Caco-2 (cell line): Measurements from ENCODE around the gene PKD2L1. TPM values are rescaled to one million over a fixed set of nuclear protein-coding genes. Genes with fewer than 3 reads are reported as not detected.
"Not testable (repeated sequence)": the region's sequence is repeated elsewhere in the genome, so short reads cannot be mapped to it uniquely, and the experiment has no call there.

ENCODE experiments used
- BruUV-seq: library from RNA; stranded (reverse); fragments of 400-500 nt; replicated peaks from 2 replicates; lab custom pipeline; 2021; lab: Mats Ljungman, UMichigan
- CTCF ChIA-PET: fragments of 300-600 bp; sonication (Branson Sonifier 250); formaldehyde crosslinking; loops from one replicate; lab custom pipeline; 2022; ENCODE audit warnings: antibody characterized with exemption; lab: Charles Lee
- POLR2A ChIA-PET: fragments of 300-600 bp; sonication (Branson Sonifier 250); formaldehyde crosslinking; loops from one replicate; lab custom pipeline; 2022; ENCODE audit warnings: antibody characterized with exemption; lab: Charles Lee
- DNase-seq, 2 experiments: peaks; one replicate each; pipeline versions ENCODE4 v3.0.0 to v3.0.0-alpha.2; 2020 to 2022
- H3K27me3 ChIP-seq: replicated peaks from 2 replicates; pipeline ENCODE4 v1.6.0; 2011; ENCODE audit warnings: low read length; ENCODE audit not compliant: control insufficient read depth, insufficient read depth
- H3K36me3 ChIP-seq: 2 replicates; pipeline ENCODE4 v1.5.1; 2011; ENCODE audit warnings: low read length; ENCODE audit not compliant: control insufficient read depth, insufficient read depth
- H3K4me1 ChIP-seq: fragments of 250-450 bp; sonication (Bioruptor Pico); 2 replicates; pipeline ENCODE4 v1.5.1; 2020; ENCODE audit warnings: mild to moderate bottlenecking
- H3K4me3 ChIP-seq: 2 replicates; pipeline ENCODE4 v1.5.1; 2011; ENCODE audit warnings: low read depth, mild to moderate bottlenecking, control low read depth, low read length
- H3K9me3 ChIP-seq: fragments of 250-450 bp; sonication (Bioruptor Pico); 2 replicates; pipeline ENCODE4 v1.5.1; 2020; ENCODE audit warnings: mild to moderate bottlenecking, moderate library complexity
- H3K27ac Mint-ChIP-seq: one replicate; pipeline ENCODE4 v1.8.0; 2022; ENCODE audit warnings: mixed read lengths; ENCODE audit not compliant: unreplicated experiment
- H3K27me3 Mint-ChIP-seq: one replicate; pipeline ENCODE4 v1.8.0; 2022; ENCODE audit warnings: mixed read lengths; ENCODE audit not compliant: insufficient read depth, unreplicated experiment
- H3K36me3 Mint-ChIP-seq: one replicate; pipeline ENCODE4 v1.8.0; 2022; ENCODE audit warnings: mild to moderate bottlenecking, mixed read lengths; ENCODE audit not compliant: insufficient read depth, unreplicated experiment
- H3K4me1 Mint-ChIP-seq: one replicate; pipeline ENCODE4 v1.8.0; 2022; ENCODE audit warnings: low read depth, mixed read lengths; ENCODE audit not compliant: unreplicated experiment
- H3K4me3 Mint-ChIP-seq: one replicate; pipeline ENCODE4 v1.8.0; 2022; ENCODE audit warnings: mild to moderate bottlenecking, moderate library complexity, mixed read lengths; ENCODE audit not compliant: unreplicated experiment
- H3K9me3 Mint-ChIP-seq: one replicate; pipeline ENCODE4 v1.8.0; 2022; ENCODE audit warnings: mixed read lengths; ENCODE audit not compliant: unreplicated experiment
- CTCF ChIP-seq, 2 experiments: fragments of 200-600 bp in 1 of 2; IDR thresholded peaks; 1 replicate in 1 of 2; 2 replicates in 1 of 2; pipeline versions ENCODE4 v1.5.1 to v1.8.0; 2011 to 2022; ENCODE audit warnings: antibody characterized with exemption in 1 of 2, control low read depth in 1 of 2, inconsistent platforms in 1 of 2, low read depth in 1 of 2, low read length in 1 of 2, mild to moderate bottlenecking in 1 of 2, moderate library complexity in 1 of 2; ENCODE audit not compliant: insufficient read depth in 1 of 2, severe bottlenecking in 1 of 2, unreplicated experiment in 1 of 2
- intact Hi-C: fragments of 100-400 bp; cut with micrococcal nuclease; formaldehyde crosslinking; loops from one replicate; pipeline ENCODE4 v1.10.0; 2022; ENCODE audit not compliant: unreplicated experiment
- total RNA-seq: library from RNA; stranded (reverse); gene quantifications from 2 replicates; pipeline ENCODE4 v1.2.3, GENCODE V29; 2022

PKD2L1 gene
- total RNA-seq, 1 experiment from 2014 or later = not detected

DNA sequence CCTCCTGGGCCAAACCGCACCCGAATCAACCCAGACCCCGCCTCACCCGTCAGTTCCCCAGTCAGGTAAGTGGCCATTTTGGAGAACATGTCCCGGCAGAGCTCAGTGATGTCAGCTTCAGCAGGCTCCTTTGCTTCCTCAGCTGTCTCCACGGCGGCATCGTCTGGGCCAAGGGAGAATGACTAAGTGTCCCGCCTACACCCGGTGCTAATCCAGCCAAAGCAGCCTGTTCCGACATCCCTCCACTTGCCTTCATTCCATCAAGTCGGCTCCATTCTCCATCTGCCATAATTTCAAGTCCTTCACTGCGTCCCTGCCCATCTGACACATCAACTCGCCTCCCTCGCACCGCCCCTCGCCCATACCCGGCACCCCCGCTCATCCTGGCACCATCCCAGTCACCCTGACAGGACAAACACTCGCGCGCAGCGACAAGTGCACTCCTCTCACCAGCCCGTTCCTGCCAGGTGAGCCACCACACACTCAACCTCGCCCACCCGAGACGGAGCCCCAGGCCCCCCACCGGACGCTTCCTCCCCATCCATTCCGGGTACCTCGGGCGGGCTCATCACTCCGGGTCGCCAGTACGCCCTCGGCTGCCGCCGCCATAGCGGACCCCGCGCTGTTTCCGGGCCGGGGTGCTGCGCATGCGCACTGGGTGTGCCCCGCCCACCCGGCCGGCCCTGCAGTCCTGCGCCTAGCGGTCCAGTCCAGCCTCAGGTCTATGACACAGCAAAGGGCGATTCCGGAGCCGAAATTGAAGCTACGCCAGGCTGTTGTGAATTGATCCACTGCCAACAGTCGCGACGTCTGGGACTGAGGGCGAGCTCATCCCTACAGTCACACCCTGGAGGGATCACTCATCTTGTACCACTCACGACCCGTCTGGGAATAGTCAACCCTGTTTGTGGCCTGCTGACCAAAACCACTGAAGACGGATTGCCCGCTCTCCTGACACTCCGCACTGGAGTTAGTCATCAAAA is 43.7 kb downstream of the PKD2L1 start, which contains the start of gene BLOC1S2:
Gene BLOC1S2, minus strand, starts transcription at position 630 of the 983 bp plus-strand sequence. Its CDS starts 21 bp downstream, at position 609.
- Mint-ChIP-seq H3K27ac (peak within 1 kb of the TSS; percentile 94), H3K36me3 (peaks cover 20% of the 10 kb centered on the region), H3K27me3 (no peaks in the 10 kb centered on the region), H3K4me3 (peak within 1 kb of the TSS; percentile 99), H3K4me1 (peaks cover 15% of the 10 kb centered on the region), H3K9me3 (no peaks in the 10 kb centered on the region)
- peak within 1 kb of the TSS; percentile 97 for H3K4me3 ChIP-seq
- H3K4me1 ChIP-seq = peaks cover 9% of the 10 kb centered on the region
- ChIA-PET POLR2A (interaction anchor here (1.0 kb wide), 1 partner anchor 9 kb away, joined by 18 read pairs; no protein-coding TSS in a partner anchor), CTCF (interaction anchor here (0.6 to 1.3 kb wide), 3 partner anchors 17 to 592 kb away, joined by 3 to 5 read pairs (median 3); no protein-coding TSS in a partner anchor)
- no peak for TF ChIP-seq CTCF (IDR thresholded peaks at IDR 0.05; ENCODE audit: insufficient read depth in 1 of 2, low read depth in 1 of 2, low read length in 1 of 2, severe bottlenecking in 1 of 2, unreplicated experiment in 1 of 2)
- intact Hi-C loops = loop anchor here (1.0 to 2.0 kb wide), 2 partner anchors 14 to 19 kb away; partner anchors contain the start of gene CWF19L1
- 0 out of 2 replicates have a peak, but pooled peaks cover 1% of the 10 kb centered on the region for H3K36me3 ChIP-seq
- H3K9me3 ChIP-seq = no peaks in the 10 kb centered on the region
- no peaks in the 10 kb centered on the region for H3K27me3 ChIP-seq
- no TSS peak for BruUV-seq
- peak; percentile 83 to 95 for DNase-seq

- H3K27ac Mint-ChIP-seq = peak overlapping the region; percentile 94
- peak overlapping the region; percentile 97 for H3K4me3 ChIP-seq
- H3K4me1 ChIP-seq, H3K27me3 Mint-ChIP-seq, DNase-seq, H3K9me3 ChIP-seq, H3K36me3 ChIP-seq, BruUV-seq, H3K9me3 Mint-ChIP-seq, H3K27me3 ChIP-seq, POLR2A ChIA-PET, intact Hi-C loops: not testable (repeated sequence)
- H3K36me3 Mint-ChIP-seq = peaks cover 28% of the 10 kb centered on the region
- CTCF ChIA-PET = interaction anchor here (1.0 kb wide), 1 partner anchor 440 kb away, joined by 3 read pairs; no protein-coding TSS in a partner anchor
- peak overlapping the region; percentile 99 for H3K4me3 Mint-ChIP-seq
- peaks cover 15% of the 10 kb centered on the region for H3K4me1 Mint-ChIP-seq
These were observed 44.7 kb downstream of the PKD2L1 start for GRCh38 chr10:100285326-100285725.

DNA sequence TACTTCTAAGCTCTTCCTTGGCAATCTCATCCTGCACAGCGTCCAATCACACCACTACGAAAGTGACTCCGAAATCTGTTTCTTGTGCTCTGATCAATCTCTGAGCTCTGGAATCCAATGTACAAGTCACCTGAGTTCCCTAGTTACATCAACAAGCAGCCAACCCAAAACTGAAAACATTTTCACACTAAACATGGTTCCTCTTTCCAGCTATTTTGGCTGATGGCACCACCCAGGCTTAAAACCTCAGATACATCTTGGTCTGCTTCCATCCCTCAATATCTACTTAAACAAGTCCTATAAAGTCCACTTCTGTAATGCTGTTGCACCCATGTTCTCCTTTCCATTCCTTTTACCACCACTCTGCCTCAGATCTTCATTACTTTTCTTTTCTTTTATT is 47.1 kb downstream of the PKD2L1 start:
- POLR2A ChIA-PET = no interaction called here
- Mint-ChIP-seq H3K9me3 (no peaks in the 10 kb centered on the region), H3K36me3 (peaks cover 43% of the 10 kb centered on the region), H3K4me3 (no peak overlapping the region), H3K27me3 (no peaks in the 10 kb centered on the region), H3K4me1 (peaks cover 15% of the 10 kb centered on the region), H3K27ac (no peak overlapping the region)
- intact Hi-C loops = no loop called here
- Histone ChIP-seq H3K4me3 (no peak overlapping the region), H3K36me3 (peaks cover 1% of the 10 kb centered on the region; the same call in 1 of the 2 replicates), H3K27me3 (no peaks in the 10 kb centered on the region), H3K4me1 (peaks cover 9% of the 10 kb centered on the region), H3K9me3 (no peaks in the 10 kb centered on the region)
- DNase-seq = no peak
- no TSS peak for BruUV-seq
- CTCF ChIA-PET = no interaction called here
- no peak for TF ChIP-seq CTCF (IDR thresholded peaks at IDR 0.05; ENCODE audit: insufficient read depth in 1 of 2, low read depth in 1 of 2, low read length in 1 of 2, severe bottlenecking in 1 of 2, unreplicated experiment in 1 of 2)

DNA sequence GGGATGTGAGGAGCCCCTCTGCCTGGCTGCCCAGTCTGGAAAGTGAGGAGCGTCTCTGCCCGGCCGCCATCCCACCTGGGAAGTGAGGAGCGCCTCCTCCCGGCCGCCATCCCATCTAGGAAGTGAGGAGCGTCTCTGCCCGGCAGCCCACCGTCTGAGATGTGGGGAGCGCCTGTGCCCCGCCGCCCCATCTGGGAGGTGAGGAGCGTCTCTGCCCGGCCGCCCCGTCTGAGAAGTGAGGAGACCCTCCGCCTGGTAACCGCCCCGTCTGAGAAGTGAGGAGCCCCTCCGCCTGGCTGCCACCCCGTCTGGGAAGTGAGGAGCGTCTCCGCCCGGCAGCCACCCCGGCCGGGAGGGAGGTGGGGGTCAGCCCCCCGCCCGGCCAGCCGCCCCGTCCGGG is 53.1 kb downstream of the PKD2L1 start:
- H3K9me3 Mint-ChIP-seq, DNase-seq, H3K4me1 Mint-ChIP-seq, H3K4me1 ChIP-seq, H3K27me3 ChIP-seq, intact Hi-C loops, H3K36me3 ChIP-seq, BruUV-seq, CTCF ChIA-PET, H3K27me3 Mint-ChIP-seq, H3K4me3 Mint-ChIP-seq, H3K4me3 ChIP-seq, POLR2A ChIA-PET, H3K9me3 ChIP-seq, H3K27ac Mint-ChIP-seq: not testable (repeated sequence)
- peaks cover 35% of the 10 kb centered on the region for H3K36me3 Mint-ChIP-seq
